Daoy (cell line): ENCODE results near the gene ESF1. TPM values are rescaled to one million over a fixed set of nuclear protein-coding genes. Genes with fewer than 3 reads are reported as not detected.
"Not testable (repeated sequence)": the region's sequence is repeated elsewhere in the genome, so short reads cannot be mapped to it uniquely, and the experiment has no call there.

Experiments used
- DNase-seq: peaks from one replicate; pipeline ENCODE4 v3.0.0-alpha.2; 2015; ENCODE audit warnings: low read depth
- total RNA-seq: library from RNA; depleted of rRNA; stranded (reverse); fragments of >200 nt; shearing (Covaris generic); gene quantifications from 2 replicates; pipeline ENCODE4 v1.2.3, GENCODE V29; 2014

ESF1 gene
- total RNA-seq, 1 experiment from 2014 or later, result 16.6 TPM

DNA sequence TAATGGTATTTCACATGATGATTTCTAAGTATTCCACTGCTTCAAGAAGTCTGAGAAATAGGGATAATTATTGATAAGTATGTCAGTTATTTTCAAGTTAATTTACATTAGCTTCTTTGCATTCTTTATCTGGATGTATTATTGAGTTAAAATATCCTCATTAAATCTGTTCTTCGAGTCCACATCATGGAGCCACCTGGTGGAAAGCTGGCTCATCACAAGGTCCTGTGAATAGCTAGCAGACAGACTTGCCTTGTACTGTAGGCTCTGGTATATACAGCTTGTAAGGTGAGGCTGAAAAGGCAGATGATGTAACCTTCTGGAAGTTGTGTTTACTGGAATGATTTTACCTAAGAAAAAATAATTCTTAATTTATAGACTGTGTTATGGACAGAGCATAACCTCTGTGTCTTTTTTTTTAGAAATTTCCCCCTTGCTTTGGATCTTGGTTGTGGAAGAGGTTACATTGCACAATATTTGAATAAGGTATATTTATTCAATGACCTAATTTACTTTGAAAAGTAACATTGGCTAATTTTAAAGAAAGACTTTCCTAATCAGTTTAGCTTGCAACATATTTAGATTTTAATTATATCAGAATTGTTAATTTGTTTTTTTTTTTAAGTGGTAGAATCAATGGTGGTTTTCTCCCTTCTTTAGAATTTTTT, 3.6 kb upstream of the ESF1 start:
- DNase-seq, result peak; percentile 30

DNA sequence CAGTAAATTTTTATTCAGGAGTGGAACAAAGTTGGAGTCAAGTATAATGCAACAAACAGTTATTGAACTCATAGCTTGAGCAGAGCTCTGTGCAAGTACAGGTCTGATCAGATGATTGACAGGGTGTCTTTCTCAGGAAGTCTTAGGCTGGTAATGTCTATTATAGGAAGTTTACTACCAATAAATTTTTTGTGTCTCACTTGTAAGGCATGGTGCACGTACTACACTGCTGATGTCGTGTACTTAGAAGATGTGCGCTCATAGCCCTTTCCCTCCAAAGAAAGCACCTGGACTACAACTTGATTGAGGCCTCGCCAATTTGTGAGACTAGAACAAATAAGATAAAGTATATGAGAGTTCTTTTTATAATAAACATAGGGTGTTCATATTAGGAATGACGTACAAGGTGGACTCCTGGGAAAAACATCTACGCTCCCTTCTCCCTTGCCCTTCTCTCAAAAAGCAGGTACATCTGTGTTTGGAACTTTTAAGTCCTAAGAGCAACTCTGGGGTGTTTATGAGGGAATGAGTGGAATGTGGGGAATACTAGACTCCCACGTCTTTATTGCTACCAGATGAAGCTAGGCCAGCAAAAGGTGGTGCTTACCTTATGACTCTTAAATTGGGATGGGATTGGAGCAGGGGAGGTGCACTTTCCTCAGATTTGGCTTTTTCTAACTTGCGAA, 1.6 kb upstream of the ESF1 start:
- no peak for DNase-seq

DNA sequence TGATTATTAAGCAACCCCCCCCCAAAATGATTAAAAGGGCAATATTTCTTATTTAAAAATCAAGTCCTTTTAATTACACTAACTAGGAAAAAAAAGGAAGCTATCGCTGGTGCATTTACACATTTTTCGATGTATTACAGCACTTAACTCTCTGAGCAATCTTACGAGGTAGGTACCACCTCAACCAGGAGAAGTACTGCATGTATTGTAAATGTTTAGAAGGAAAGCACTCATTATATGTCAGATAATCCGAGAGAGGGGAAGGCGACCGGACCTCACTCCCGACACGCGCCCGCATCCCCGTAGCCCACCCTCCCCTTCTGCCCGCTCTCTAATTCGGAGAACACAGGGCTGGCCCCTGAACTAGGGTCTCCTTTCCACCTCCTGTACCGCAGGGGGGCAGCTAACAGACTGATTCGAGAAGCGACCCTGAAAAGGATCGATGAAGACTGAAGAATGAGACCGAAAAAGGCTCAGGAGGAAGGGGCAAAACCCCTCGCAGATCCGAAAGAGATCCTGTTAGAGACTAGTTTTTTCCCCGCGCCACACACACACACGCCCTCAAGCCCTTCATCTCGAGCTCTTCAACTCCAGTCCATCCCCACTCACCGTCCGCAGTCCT, 337 bp downstream of the ESF1 start:
- DNase-seq, result no peak

DNA sequence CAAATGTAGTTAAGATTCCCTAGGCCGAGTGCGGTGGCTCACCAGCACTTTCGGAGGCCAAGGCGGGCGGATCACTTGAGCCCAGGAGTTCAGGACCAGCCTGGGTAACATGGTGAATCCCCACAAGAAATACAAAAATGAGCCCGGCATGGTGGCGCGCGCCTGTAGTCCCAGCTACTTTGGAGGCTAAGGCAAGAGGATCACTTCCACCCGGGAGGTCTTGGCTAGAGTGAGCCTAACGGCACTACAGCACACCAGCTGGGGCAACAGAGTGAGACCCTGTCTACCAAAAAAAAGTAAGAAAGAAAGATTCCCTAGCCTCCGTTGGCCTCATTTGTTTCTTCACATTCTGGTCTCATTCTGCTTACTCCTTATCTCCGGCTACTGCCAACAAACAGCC, 1.2 kb downstream of the ESF1 start:
- DNase-seq, result no peak

DNA sequence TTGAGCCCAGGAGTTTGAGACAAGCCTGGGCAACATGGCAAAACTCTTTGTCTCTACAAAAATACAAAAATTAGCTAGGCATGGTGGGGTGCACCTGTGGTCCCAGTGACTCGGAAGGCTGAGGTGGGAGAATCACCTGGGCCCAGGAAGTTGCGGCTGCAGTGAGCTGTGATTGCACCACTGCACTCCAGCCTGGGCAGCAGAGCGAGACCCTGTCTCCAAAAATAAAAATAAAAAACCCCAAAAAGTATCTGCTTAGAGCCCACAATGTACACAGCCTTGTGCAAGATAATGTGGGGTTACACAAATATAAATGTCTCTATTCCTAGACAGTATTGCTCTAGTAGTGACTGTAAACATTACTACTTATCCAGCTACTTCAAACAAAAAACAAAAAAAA, 5.9 kb downstream of the ESF1 start:
- DNase-seq, result no peak

DNA sequence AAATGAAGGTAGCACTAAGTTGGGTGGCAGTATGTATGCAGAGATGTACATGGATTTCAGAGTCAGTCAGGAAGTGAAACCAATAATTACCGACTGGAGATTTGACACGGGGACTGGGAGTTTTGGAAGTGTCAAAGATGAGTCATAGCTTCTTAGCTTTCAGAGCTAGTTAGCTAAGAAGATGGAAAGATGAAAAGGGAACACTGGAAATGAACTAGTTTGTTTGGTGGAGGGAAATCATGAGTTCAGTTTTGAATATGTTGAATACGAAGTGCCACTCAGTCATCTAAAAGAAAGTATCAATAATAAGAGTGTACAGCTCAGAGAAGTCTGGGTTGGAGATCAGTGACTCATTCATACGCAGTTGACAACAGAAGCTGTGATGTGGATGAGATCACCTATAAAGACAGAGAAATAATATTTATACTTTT, 7.5 kb downstream of the ESF1 start:
- DNase-seq, result peak; percentile 1

DNA sequence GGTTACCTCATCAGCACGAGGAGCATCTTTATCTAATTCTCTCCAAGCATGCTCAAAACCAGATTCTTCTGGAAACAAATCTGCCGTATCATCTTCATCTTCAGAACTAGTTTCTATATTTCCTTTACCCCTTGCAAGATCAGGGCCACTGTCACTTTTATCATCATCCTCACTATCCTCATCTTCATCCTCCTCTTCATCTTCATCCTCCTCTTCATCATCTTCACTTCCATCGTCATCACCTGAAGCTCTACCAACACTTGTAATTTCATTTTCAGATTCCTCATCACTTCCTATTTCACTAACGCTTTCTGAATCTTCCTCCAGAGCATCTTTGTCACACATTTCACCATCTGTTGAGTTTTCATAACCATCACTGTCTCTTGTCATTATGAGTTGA, 8.9 kb downstream of the ESF1 start:
- DNase-seq, result no peak

DNA sequence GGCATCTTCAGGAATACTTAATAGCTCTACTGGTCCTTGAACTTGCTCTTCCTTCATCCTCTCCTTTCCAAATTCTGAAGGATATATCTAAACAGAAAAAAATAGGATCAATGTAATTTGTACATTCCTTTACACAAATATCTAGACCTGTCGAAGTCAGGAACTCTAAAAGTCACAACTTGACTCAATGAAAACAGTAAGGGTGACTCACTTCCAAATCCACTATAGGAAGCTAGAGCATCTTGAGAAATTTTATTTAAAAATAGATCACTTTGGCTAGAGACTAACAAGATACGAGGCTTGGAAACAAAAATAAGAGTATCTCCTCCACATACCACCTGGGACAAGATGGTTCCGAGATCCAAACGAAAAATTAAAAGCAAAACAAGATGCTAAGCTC, 12.2 kb downstream of the ESF1 start:
- DNase-seq, result no peak

DNA sequence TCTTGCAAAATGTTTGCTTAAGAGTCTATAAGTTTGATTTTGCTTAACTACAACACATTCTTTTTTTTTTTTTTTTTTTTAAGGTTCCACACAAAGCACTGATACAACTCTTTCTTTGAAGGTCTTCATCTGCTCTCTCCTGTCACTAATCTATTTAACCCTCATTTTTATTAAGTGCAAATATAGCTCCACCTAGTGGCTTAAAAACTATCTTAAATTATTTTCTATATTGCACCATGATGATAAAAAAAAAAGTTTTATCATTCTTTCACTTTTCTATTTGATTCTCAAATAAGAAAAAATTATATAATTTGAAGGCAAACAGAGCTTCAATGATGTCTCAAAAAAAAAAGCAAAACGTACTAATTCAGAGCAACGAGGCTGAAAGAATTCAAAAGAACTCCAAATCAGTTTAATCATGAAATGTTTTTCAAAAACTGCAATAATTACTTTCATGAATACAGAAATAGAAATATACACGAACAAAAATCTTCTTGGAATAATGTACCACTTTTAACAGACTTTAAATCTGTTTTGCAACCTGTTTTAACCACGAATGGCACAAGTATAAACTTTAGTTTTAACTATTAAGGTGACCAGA, 12.8 kb downstream of the ESF1 start:
- DNase-seq, result no peak

DNA sequence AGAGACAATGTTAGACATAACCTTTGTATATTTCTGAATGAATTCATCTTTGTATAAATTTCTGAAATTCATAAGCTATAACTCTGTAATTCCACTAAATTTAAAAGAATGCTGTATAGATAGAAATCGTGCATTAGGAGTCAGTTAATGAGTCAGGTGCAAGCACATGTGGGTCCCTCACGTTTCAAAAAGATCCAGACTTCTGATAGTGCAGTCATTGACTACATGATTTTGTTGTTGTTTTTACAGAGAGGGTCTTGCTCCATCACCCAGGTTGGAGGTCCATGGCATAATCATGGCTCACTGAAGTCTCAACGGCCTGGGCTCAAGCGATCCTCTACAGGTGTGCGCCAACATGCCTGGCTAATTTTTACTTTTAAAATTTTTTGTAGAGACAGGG, 14.6 kb downstream of the ESF1 start:
- DNase-seq, result no peak

DNA sequence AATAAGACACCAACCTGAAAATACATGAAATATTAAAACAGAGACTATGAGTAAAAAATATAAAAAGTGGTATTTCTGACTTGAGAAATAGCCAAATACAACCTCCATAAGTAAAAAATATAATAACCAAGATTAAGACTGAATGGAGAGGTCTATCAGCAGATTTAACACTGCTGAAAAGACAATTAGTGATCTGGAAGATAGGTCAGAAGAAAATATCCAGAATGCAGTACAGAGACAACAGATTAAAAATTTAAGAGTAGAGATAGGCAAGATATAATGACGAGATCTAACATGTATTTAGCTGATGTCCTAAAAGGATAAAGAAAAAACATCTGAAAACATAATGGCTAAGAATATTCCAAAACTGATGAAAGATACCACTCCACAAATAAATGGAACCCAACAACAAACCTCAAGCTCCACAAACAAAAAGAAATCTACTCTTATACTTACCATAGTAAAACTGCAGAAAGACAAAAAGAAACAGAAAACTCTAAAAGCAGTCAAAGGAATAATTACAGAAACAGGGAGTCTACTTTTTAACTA, 18.8 kb downstream of the ESF1 start:
- DNase-seq, result no peak

DNA sequence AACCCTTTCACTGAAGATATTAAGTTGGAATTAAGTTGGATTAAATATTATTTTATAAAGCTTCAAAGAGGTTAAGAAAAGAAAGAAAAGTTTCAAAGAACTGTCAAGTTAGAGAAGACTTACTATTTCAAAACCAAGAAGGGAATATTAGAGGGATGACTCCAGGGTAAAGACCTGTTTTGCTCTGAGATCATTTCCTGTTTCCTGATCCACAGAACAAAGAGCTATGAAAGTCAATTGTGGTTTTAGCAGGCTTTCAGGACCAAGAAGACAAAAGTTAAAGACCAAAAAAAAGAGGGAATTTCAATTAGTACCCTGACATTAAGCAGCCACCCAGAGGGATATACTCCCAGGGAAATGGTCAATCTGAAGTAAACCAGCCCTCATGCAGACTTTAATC, 19.4 kb downstream of the ESF1 start:
- no peak for DNase-seq

DNA sequence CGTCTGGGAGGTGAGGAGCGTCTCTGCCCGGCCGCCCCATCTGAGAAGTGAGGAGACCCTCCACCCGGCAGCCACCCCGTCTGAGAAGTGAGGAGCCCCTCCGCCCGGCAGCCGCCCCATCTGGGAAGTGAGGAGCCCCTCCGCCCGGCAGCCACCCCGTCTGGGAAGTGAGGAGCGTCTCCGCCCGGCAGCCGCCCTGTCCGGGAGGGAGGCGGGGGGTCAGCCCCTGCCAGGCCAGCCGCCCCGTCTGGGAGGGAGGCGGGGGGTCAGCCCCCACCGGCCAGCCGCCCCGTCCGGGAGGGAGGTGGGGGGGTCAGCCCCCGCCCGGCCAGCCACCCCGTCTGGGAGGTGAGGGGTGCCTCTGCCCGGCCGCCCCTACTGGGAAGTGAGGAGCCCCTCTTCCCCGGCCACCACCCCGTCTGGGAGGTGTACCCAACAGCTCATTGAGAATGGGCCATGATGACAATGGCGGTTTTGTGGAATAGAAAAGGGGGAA, 24.2 kb downstream of the ESF1 start:
- DNase-seq, result not testable (repeated sequence)

DNA sequence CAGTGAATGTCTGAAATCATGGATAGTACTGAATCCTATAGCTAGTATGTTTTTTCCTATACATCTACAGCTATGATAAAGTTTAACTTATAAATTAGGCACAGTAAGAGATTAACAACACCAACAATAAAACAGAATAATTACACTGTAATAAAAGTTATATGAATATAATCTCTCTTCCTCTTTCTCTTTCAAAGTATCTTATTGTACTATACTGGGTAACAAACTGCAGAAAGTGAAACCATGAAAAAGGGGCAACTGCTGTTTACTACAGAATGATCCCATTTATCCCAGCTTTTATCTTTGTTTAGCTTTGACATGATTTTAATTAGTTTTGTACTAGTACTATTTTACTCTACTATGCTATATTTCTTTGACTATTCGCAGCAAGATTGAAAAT, 25.8 kb downstream of the ESF1 start:
- DNase-seq, result no peak

DNA sequence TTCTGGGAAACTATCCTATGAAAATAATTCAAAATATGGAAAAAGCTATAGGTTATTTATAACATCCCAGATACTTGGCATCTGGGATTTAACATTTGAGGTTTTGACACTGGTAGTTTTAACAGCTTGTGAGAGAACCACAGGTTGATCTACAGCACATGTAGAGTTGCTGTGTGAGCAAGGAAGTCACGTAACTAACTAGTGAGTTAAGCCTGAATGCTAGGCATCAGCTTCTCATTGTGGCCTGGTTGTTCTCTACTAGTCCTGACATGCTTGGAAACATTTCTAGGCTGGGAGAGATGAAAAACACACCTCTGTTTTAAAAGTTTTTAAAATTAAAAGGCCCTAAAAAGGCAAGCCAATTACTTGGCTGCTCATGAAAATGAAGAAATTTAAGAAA, 28.2 kb downstream of the ESF1 start:
- no peak for DNase-seq

DNA sequence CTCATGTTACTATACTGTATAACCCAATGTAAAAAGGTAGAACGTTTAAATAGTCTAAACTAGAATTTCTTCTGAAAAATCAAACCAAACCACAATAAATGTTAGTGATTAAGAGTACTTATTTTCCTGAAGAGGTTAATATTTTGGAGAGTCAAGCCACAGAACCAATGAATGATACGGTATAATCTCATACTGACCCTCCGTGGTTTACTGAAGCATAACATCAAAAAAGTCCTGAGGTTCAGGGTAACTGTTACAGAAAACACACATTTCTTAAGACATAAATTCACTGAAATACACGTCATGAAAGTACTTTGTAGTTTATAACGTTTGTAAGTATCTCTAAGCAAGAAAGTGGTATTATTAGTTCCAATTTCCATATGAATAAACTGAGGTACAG, 28.9 kb downstream of the ESF1 start:
- DNase-seq, result no peak

DNA sequence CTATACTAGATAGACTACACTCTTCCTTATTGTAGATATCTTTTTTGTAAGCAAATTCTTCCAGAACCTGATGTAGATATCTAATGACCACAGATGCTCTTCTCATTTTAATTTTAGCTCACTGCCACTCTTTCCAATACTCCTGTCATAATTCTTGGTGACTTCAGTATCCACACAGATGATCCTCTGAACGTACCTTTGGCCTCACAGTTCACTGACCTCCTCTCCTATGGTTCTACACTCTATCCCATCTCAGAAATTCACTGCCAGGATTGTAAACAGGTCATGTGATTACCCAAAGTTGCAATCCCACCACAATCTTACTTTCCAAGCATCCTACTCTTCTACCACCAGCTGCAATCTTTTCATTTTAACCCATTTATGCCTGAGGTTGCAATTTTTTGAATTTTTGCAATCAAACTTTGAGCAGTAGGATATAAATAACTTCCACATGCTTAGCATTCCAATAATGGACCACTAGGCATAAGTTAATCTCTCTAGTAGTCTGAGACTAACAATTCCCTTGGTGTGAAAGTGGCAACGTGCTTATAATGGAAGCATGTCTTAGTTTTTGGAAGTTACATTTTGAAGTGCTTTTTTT, 31.2 kb downstream of the ESF1 start:
- DNase-seq, result no peak

DNA sequence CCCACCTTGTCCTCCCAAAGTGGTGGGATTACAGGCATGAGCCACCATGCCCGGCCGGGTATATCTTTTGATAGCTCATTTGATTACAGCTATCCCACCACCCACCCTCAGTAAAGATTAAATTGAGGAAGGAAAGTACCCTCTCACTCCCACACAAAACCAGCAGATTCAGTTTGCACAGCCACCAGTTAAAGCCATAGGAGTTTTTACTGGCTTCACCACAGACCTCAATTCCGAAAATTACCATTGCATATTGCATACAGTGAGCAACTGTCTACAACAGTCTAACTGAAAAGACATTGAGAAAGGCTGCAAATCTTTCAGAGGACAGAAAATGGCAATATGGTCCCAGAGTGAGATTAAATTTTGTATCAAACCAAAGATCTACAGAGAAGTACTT, 34.9 kb downstream of the ESF1 start:
- no peak for DNase-seq

DNA sequence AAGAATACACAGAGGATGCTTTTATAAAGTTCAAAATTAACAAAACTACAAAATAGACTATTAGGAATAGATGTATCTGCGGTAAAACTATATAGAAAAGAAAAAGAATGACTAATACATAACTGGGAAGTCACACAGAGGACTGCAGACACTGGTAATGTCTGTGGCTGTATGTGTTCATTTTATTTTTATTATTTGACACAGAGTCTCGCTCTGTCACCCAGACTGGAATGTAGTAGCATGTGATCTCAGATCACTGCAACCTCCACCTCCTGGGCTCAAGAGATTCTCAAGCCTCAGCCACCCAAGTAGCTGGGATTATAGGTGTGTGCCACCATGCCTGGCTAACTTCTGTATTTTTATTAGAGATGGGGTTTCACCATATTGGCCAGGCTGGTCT, 38.9 kb downstream of the ESF1 start:
- no peak for DNase-seq

DNA sequence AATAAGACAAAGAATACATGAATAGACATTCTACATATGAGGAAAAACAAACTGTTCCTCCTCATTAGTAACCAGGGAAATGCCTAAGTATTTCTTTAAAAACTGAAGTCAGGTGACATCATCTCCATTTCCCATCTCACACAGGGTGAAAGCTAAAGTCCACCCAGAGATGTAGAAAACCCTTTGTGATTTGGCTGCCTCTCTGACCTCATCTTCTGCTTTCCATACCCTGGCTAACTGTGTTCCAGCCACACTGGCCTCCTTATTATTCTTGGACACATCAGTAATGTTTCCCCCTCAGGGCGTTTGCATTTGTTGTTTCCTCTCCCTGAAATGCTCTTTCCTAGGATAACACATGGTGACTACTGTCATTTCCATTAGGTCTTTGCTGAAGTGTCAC, 40.4 kb downstream of the ESF1 start:
- no peak for DNase-seq

DNA sequence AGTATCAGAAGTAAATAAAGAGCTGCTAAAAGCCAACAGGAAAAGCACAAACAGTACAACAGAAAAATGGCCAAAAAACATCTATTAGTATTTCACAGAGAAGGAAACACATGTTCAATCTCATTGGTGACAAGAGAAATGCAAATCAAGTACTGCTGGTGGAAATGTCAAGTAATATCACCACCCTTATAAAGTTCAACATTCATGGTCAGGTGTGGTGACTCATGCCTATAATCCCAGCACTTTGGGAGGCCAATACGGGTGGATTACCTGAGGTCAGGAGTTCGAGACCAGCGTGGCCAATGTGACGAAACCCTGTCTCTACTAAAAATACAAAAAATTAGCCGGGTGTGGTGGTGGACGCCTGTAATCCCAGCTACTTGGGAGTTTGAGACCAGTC, 42.8 kb downstream of the ESF1 start:
- no peak for DNase-seq
